Stomach (tissue), 4 donors: ENCODE data around the gene GTF2H1.

ENCODE experiments used
- EP300 ChIP-seq: sonication (generic); formaldehyde crosslinking; IDR thresholded peaks from one replicate; pipeline ENCODE4 v1.6.1; 2017; ENCODE audit warnings: antibody characterized with exemption
- POLR2AphosphoS5 ChIP-seq, 3 donors: sonication (generic); formaldehyde crosslinking; IDR thresholded peaks; one replicate each; pipeline ENCODE4 v1.6.1; 2016; ENCODE audit warnings: antibody characterized with exemption in 3 of 3
- TF ChIP-seq, protein P1 (sequence below), 7 experiments: fragments of 450-650 bp in 4 of 7; fragments of 200-600 bp in 3 of 7; sonication (generic) in 3 of 7; IDR thresholded peaks; one replicate each; pipeline ENCODE4 v1.5.1; 2016 to 2019; ENCODE audit warnings: antibody characterized with exemption in 7 of 7, control low read depth in 2 of 7, mild to moderate bottlenecking in 1 of 7

DNA sequence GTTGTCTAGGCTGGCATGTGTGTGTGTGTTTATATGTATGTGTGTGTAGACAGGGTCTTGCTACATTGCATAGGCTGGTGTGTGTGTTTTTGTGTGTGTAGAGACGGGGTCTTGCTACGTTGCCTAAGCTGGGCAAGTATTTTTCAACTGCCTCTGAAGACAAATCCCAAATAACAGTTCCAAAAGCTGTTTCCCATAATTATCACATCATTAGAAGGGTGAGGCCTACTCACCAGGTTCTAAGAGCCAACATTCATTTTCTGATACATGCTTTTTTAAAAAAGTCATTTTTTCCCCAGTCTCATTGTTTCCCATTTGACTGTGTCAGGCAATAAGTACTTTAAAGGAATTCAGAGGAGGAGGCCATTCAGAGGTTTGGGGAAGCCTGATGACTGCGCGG, 33.5 kb upstream of the GTF2H1 start:
- TF ChIP-seq EP300 (no peak), POLR2AphosphoS5 (IDR thresholded peaks at IDR 0.05) (no peak)
- TF ChIP-seq, protein P1, sequence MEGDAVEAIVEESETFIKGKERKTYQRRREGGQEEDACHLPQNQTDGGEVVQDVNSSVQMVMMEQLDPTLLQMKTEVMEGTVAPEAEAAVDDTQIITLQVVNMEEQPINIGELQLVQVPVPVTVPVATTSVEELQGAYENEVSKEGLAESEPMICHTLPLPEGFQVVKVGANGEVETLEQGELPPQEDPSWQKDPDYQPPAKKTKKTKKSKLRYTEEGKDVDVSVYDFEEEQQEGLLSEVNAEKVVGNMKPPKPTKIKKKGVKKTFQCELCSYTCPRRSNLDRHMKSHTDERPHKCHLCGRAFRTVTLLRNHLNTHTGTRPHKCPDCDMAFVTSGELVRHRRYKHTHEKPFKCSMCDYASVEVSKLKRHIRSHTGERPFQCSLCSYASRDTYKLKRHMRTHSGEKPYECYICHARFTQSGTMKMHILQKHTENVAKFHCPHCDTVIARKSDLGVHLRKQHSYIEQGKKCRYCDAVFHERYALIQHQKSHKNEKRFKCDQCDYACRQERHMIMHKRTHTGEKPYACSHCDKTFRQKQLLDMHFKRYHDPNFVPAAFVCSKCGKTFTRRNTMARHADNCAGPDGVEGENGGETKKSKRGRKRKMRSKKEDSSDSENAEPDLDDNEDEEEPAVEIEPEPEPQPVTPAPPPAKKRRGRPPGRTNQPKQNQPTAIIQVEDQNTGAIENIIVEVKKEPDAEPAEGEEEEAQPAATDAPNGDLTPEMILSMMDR (IDR thresholded peaks at IDR 0.05): no peak
